Activated CD8-positive, alpha-beta T cell treated with anti-CD3 and anti-CD28 coated beads for 36 hours (primary cell): Measurements from ENCODE around the gene RBM44. TPM values are rescaled to one million over a fixed set of nuclear protein-coding genes. Genes with fewer than 3 reads are reported as not detected.
"Not testable (repeated sequence)": the region's sequence is repeated elsewhere in the genome, so short reads cannot be mapped to it uniquely, and the experiment has no call there.

Experiments used
- ATAC-seq: fragments of 200-7000 bp; cut with Tn5 transposase; one replicate; pipeline ENCODE4 v1.10.0; 2021; ENCODE audit warnings: mild to moderate bottlenecking, moderate library complexity
- CTCF ChIA-PET: fragments of 350-600 bp; sonication (Branson Sonifier 250); formaldehyde crosslinking; loops from one replicate; lab custom pipeline; 2021; ENCODE audit warnings: antibody characterized with exemption; lab: Charles Lee
- POLR2A ChIA-PET: fragments of 350-600 bp; sonication (Branson Sonifier 250); formaldehyde crosslinking; loops from one replicate; lab custom pipeline; 2021; ENCODE audit warnings: antibody characterized with exemption; lab: Charles Lee
- DNase-seq: peaks from one replicate; pipeline ENCODE4 v3.0.0-alpha.2; 2020
- H3K27ac Mint-ChIP-seq: one replicate; pipeline ENCODE4 v1.8.0; 2021; ENCODE audit warnings: mild to moderate bottlenecking, mixed read lengths
- H3K27me3 Mint-ChIP-seq: one replicate; pipeline ENCODE4 v1.8.0; 2021; ENCODE audit warnings: mixed read lengths
- H3K36me3 Mint-ChIP-seq: one replicate; pipeline ENCODE4 v1.8.0; 2021; ENCODE audit warnings: low read depth, mixed read lengths
- H3K4me1 Mint-ChIP-seq: one replicate; pipeline ENCODE4 v1.8.0; 2021; ENCODE audit warnings: low read depth, mixed read lengths
- H3K4me3 Mint-ChIP-seq: one replicate; pipeline ENCODE4 v1.8.0; 2021; ENCODE audit warnings: mild to moderate bottlenecking, moderate library complexity, mixed read lengths
- H3K9me3 Mint-ChIP-seq: one replicate; pipeline ENCODE4 v1.8.0; 2021; ENCODE audit warnings: mixed read lengths
- CTCF ChIP-seq: fragments of 200-600 bp; IDR thresholded peaks from one replicate; pipeline ENCODE4 v1.8.0; 2022; ENCODE audit warnings: antibody characterized with exemption, mild to moderate bottlenecking
- intact Hi-C: fragments of 100-400 bp; cut with micrococcal nuclease; formaldehyde crosslinking; loops from one replicate; pipeline ENCODE4 v1.10.0; 2022
- total RNA-seq, 2 experiments: library from RNA; stranded (reverse); gene quantifications; one replicate each; pipeline ENCODE4 v1.2.3, GENCODE V29; 2021

The RBM44 gene
- total RNA-seq, 2 experiments from 2014 or later = 0.52 to 0.87 TPM

GRCh38 chr2:237864940-237865622, 66.5 kb downstream of the RBM44 start:
- no peak for TF ChIP-seq CTCF
- no peaks in the 10 kb centered on the region for H3K9me3 Mint-ChIP-seq
- ATAC-seq = no peak
- intact Hi-C loops = no loop called here
- peaks cover 15% of the 10 kb centered on the region for H3K4me1 Mint-ChIP-seq
- no peaks in the 10 kb centered on the region for H3K36me3 Mint-ChIP-seq
- CTCF ChIA-PET = no interaction called here
- POLR2A ChIA-PET = no interaction called here
- no peak overlapping the region for H3K4me3 Mint-ChIP-seq
- DNase-seq = no peak
- H3K27me3 Mint-ChIP-seq = peaks cover 36% of the 10 kb centered on the region
- H3K27ac Mint-ChIP-seq = no peak overlapping the region

- H3K27me3 Mint-ChIP-seq = peaks cover 36% of the 10 kb centered on the region
- H3K9me3 Mint-ChIP-seq = no peaks in the 10 kb centered on the region
- intact Hi-C loops = no loop called here
- no peak overlapping the region for H3K4me3 Mint-ChIP-seq
- TF ChIP-seq CTCF = no peak
- no peak overlapping the region for H3K27ac Mint-ChIP-seq
- DNase-seq (no peak), ATAC-seq (peak; percentile 13)
- ChIA-PET CTCF (interaction anchor here (1.8 kb wide), 1 partner anchor 8 kb away, joined by 4 read pairs; no protein-coding TSS in a partner anchor), POLR2A (no interaction called here)
- no peaks in the 10 kb centered on the region for H3K36me3 Mint-ChIP-seq
- H3K4me1 Mint-ChIP-seq = peaks cover 11% of the 10 kb centered on the region
These were observed 67.1 kb downstream of the RBM44 start for GRCh38 chr2:237865623-237866041.

GRCh38 chr2:237866101-237866621, 67.6 kb downstream of the RBM44 start:
- intact Hi-C loops = no loop called here
- Mint-ChIP-seq H3K9me3 (no peaks in the 10 kb centered on the region), H3K4me3 (no peak overlapping the region), H3K27ac (no peak overlapping the region), H3K4me1 (peaks cover 11% of the 10 kb centered on the region), H3K27me3 (peaks cover 32% of the 10 kb centered on the region), H3K36me3 (no peaks in the 10 kb centered on the region)
- TF ChIP-seq CTCF = no peak
- no peak for DNase-seq
- ChIA-PET CTCF (interaction anchor here (1.8 kb wide), 1 partner anchor 8 kb away, joined by 4 read pairs; no protein-coding TSS in a partner anchor), POLR2A (interaction anchor here (0.5 kb wide), 1 partner anchor 76 kb away, joined by 3 read pairs; no protein-coding TSS in a partner anchor)
- no peak for ATAC-seq

GRCh38 chr2:237867465-237867864, 68.9 kb downstream of the RBM44 start:
- no peak for DNase-seq
- no peaks in the 10 kb centered on the region for H3K9me3 Mint-ChIP-seq
- ATAC-seq = no peak
- no peak overlapping the region for H3K4me3 Mint-ChIP-seq
- H3K27ac Mint-ChIP-seq = no peak overlapping the region
- TF ChIP-seq CTCF = no peak
- intact Hi-C loops = no loop called here
- POLR2A ChIA-PET = no interaction called here
- peaks cover 28% of the 10 kb centered on the region for H3K27me3 Mint-ChIP-seq
- no peaks in the 10 kb centered on the region for H3K36me3 Mint-ChIP-seq
- H3K4me1 Mint-ChIP-seq = peaks cover 11% of the 10 kb centered on the region
- CTCF ChIA-PET = interaction anchor here (1.8 kb wide), 1 partner anchor 10 kb away, joined by 4 read pairs; no protein-coding TSS in a partner anchor

- Mint-ChIP-seq H3K4me1 (peaks cover 11% of the 10 kb centered on the region), H3K27me3 (peaks cover 28% of the 10 kb centered on the region)
- H3K27ac Mint-ChIP-seq, H3K9me3 Mint-ChIP-seq, CTCF ChIA-PET, POLR2A ChIA-PET, intact Hi-C loops, ATAC-seq, DNase-seq, H3K36me3 Mint-ChIP-seq, H3K4me3 Mint-ChIP-seq: not testable (repeated sequence)
These were observed 69.5 kb downstream of the RBM44 start for GRCh38 chr2:237868074-237868473.
